LNCAP (cell line): Measurements from ENCODE around the gene NACC2.

Experiments
- CTCF ChIP-seq: fragments of 450-650 bp; IDR thresholded peaks from 2 replicates; pipeline ENCODE4 v1.5.1; 2017; ENCODE audit warnings: mild to moderate bottlenecking

NACC2 gene

GRCh38 chr9:135970128-135970815 lies 124.8 kb downstream of the NACC2 start:
- TF ChIP-seq CTCF = no peak

GRCh38 chr9:135969064-135969683 lies 125.9 kb downstream of the NACC2 start:
- TF ChIP-seq CTCF = no peak

DNA sequence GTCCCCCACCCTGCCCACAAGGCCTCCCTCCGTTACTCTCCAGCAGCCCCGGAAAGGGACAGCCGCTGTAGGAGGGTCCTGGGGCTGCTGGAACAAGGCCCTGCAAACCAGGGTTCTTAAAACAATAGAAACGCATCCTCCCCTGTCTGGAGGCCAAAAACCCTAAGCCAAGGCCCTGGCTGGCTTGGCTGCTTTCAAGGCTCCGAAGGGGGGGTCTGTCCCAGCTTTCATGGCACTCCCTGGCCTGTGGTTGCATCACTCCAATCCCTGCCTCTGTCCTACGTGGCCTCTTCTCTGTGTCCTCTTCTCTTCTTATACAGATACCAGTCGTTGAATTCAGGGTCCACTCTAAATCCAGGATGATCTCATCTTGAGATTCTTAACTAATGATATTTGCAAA lies 126.5 kb downstream of the NACC2 start:
- no peak for TF ChIP-seq CTCF

GRCh38 chr9:135968083-135968476 lies 127.0 kb downstream of the NACC2 start:
- TF ChIP-seq CTCF = no peak

- no peak for TF ChIP-seq CTCF
Measured at GRCh38 chr9:135965124-135965756, 129.8 kb downstream of the NACC2 start.

GRCh38 chr9:135963938-135964337 lies 131.2 kb downstream of the NACC2 start:
- no peak for TF ChIP-seq CTCF

DNA sequence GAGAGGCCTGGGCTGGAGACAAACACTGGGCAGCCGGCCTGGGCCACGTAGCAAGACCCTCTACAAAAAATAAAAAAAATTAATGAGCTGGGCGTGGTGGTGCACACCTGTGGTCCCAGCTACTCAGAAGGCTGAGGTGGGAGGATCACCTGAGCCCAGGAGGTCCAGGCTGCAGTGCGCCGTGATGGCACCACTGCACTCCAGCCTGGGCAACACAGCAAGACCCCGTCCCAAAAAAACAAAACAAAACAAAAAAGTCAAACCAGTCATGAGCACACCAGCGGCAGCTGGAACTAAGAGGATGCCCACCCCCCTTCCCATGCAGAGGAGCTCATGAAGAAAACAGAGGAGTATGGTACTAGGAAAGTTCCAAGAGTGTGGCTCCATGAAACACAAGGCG lies 131.8 kb downstream of the NACC2 start:
- TF ChIP-seq CTCF = no peak
